Body of pancreas (tissue), 4 donors: ENCODE results near the gene PKD1L1.

Experiments used
- POLR2A ChIP-seq, 3 donors: fragments of 450-650 bp; IDR thresholded peaks; one replicate each; pipeline ENCODE4 v1.6.1; 2016; ENCODE audit warnings: antibody characterized with exemption in 3 of 3, mild to moderate bottlenecking in 2 of 3
- TF ChIP-seq, protein P1 (sequence below), 7 experiments: fragments of 450-650 bp in 4 of 7; fragments of 200-600 bp in 3 of 7; sonication (generic) in 3 of 7; IDR thresholded peaks; one replicate each; pipeline ENCODE4 v1.5.1; 2016 to 2019; ENCODE audit warnings: antibody characterized with exemption in 7 of 7

DNA sequence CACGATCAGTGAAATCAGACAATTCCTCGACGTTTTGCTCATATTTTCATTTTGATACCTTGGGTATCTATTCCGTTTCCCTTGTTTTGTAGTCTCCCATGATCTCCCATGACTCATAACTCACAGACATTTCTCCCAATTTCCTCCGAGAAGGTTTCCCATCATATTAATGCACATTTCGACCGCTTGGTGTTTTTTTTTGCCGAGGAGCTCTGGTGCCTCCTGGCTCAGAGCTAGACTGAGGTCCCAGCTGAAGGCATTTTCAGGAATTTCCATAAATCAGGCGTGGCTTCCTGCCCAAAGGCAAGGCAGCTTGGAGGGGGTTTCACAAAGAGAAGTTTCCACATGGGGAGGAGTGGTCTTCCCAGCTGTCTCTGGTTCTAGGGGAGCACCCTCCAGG, 218.1 kb downstream of the PKD1L1 start:
- TF ChIP-seq POLR2A (IDR thresholded peaks at IDR 0.05) = no peak
- TF ChIP-seq, protein P1, sequence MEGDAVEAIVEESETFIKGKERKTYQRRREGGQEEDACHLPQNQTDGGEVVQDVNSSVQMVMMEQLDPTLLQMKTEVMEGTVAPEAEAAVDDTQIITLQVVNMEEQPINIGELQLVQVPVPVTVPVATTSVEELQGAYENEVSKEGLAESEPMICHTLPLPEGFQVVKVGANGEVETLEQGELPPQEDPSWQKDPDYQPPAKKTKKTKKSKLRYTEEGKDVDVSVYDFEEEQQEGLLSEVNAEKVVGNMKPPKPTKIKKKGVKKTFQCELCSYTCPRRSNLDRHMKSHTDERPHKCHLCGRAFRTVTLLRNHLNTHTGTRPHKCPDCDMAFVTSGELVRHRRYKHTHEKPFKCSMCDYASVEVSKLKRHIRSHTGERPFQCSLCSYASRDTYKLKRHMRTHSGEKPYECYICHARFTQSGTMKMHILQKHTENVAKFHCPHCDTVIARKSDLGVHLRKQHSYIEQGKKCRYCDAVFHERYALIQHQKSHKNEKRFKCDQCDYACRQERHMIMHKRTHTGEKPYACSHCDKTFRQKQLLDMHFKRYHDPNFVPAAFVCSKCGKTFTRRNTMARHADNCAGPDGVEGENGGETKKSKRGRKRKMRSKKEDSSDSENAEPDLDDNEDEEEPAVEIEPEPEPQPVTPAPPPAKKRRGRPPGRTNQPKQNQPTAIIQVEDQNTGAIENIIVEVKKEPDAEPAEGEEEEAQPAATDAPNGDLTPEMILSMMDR (IDR thresholded peaks at IDR 0.05) = no peak
